ENCODE measurements around the gene ARRDC3. TPM values are rescaled to one million over a fixed set of nuclear protein-coding genes. Genes with fewer than 3 reads are reported as not detected.

The ARRDC3 gene
- total RNA-seq, 1 experiment from 2014 or later, result 32.0 TPM

DNA sequence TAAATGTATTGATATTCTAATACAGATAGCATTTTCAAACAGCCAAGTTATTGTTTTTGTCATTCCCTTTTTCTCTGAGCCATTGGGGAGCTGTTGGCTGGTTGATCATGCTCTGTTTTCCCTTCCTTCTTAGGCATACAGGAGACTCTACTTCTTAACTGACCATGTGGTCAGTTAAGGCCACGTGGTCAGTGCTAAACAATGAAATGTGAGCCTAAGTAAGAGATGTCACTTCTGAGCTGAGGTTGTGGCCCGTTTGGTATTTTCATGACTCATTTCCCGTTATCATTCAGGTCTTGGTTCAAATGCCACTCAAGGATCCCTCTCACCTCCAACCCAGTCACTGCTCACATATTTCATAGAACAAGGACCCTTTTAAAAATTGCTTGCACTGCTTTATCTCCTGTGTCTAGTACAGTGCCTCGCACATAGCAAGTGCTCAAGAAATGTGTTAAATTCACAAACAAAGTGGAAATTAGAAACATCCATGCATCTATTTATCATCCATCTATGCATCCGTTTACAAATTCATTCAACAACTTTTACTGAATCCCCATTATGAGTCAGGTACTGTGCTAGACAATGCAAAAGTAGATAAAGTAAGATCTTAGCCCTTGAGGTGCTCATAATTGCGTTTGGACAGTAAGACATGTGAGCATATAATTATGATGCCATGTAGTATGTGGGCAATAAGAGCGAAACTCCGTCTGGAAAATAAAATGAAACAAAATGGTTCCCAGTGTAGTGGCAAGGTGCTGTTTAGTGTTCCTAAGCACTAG lies 50.7 kb downstream of the ARRDC3 start:
- peak; percentile 55 to 93 for DNase-seq
- no peaks in the 10 kb centered on the region for H3K36me3 ChIP-seq (ENCODE audit: low read depth)
- H3K27me3 ChIP-seq (ENCODE audit: insufficient read depth, low read depth), result no peaks in the 10 kb centered on the region
- POLR2A ChIA-PET (ENCODE audit: unreplicated experiment), result interaction anchor here (0.6 to 1.4 kb wide), 4 partner anchors 18 to 48 kb away, joined by 6 to 9 read pairs (median 7); no protein-coding TSS in a partner anchor
- H3K79me2 ChIP-seq (ENCODE audit: low read depth), result no peaks in the 10 kb centered on the region
- H3K27ac ChIP-seq, result peak overlapping the region; percentile 59
- CTCF ChIA-PET, result interaction anchor here (0.9 kb wide), 1 partner anchor 36 kb away, joined by 4 read pairs; no protein-coding TSS in a partner anchor
- TF ChIP-seq, protein P1, sequence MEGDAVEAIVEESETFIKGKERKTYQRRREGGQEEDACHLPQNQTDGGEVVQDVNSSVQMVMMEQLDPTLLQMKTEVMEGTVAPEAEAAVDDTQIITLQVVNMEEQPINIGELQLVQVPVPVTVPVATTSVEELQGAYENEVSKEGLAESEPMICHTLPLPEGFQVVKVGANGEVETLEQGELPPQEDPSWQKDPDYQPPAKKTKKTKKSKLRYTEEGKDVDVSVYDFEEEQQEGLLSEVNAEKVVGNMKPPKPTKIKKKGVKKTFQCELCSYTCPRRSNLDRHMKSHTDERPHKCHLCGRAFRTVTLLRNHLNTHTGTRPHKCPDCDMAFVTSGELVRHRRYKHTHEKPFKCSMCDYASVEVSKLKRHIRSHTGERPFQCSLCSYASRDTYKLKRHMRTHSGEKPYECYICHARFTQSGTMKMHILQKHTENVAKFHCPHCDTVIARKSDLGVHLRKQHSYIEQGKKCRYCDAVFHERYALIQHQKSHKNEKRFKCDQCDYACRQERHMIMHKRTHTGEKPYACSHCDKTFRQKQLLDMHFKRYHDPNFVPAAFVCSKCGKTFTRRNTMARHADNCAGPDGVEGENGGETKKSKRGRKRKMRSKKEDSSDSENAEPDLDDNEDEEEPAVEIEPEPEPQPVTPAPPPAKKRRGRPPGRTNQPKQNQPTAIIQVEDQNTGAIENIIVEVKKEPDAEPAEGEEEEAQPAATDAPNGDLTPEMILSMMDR (conservative IDR thresholded peaks at IDR 0.05), result no peak
- no peak for TF ChIP-seq EZH2 (IDR thresholded peaks at IDR 0.05; ENCODE audit: low read depth)
- H3F3A ChIP-seq (ENCODE audit: insufficient read depth, low read depth), result peaks cover 20% of the 10 kb centered on the region
- no TSS peak for BruUV-seq (replicated peaks)
- H3K4me3 ChIP-seq, result no peak overlapping the region
- H3K4me2 ChIP-seq, result peak overlapping the region; percentile 20
- peak overlapping the region; percentile 44; the same call in 1 of the 2 replicates for H2AFZ ChIP-seq
- intact Hi-C loops (cut with micrococcal nuclease; ENCODE audit: unreplicated experiment), result loop anchor here (1.0 to 2.0 kb wide), 3 partner anchors 14 to 48 kb away; no protein-coding TSS in a partner anchor
- no peaks in the 10 kb centered on the region for H3K9me3 ChIP-seq (ENCODE audit: insufficient read depth, low read depth)
- H3K4me1 ChIP-seq (replicated peaks; ENCODE audit: insufficient read depth), result peaks cover 27% of the 10 kb centered on the region
- no peaks in the 10 kb centered on the region for H4K20me1 ChIP-seq (ENCODE audit: insufficient read depth)
- no peaks in the 10 kb centered on the region for H3K9me2 ChIP-seq (ENCODE audit: insufficient read depth)

DNA sequence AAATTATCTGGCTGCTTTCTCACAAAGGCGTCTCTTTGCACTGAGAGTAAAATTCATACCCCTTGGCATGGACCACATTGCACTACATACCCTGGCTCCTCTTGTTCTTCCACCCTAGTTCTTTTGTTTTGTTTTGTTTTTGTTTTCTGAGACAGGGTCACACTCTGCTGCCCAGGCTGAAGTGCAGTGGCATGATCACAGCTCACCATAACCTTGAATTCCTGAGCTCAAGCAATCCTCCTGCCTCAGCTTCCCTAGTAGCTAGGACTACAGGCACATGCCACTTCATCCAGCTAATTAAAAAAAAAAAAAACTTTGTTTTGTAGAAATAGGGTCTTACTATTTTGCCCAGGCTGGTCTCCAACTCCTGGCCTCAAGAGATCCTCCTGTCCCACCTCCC lies 51.4 kb downstream of the ARRDC3 start:
- H3K79me2 ChIP-seq (ENCODE audit: low read depth), result no peaks in the 10 kb centered on the region
- TF ChIP-seq, protein P1 (conservative IDR thresholded peaks at IDR 0.05), result no peak
- TF ChIP-seq EZH2 (IDR thresholded peaks at IDR 0.05; ENCODE audit: low read depth), result no peak
- no peaks in the 10 kb centered on the region for H3K36me3 ChIP-seq (ENCODE audit: low read depth)
- peaks cover 20% of the 10 kb centered on the region for H3F3A ChIP-seq (ENCODE audit: insufficient read depth, low read depth)
- no peaks in the 10 kb centered on the region for H3K9me3 ChIP-seq (ENCODE audit: insufficient read depth, low read depth)
- no peak for DNase-seq
- POLR2A ChIA-PET (ENCODE audit: unreplicated experiment), result interaction anchor here (0.6 to 1.4 kb wide), 2 partner anchors 17 to 35 kb away, joined by 7 to 9 read pairs; no protein-coding TSS in a partner anchor
- no peak overlapping the region for H3K4me3 ChIP-seq
- H3K27me3 ChIP-seq (ENCODE audit: insufficient read depth, low read depth), result no peaks in the 10 kb centered on the region
- H3K4me1 ChIP-seq (replicated peaks; ENCODE audit: insufficient read depth), result peaks cover 27% of the 10 kb centered on the region
- CTCF ChIA-PET, result interaction anchor here (0.9 kb wide), 1 partner anchor 35 kb away, joined by 4 read pairs; no protein-coding TSS in a partner anchor
- TSS peak; percentile 69 for BruUV-seq (replicated peaks)
- intact Hi-C loops (cut with micrococcal nuclease; ENCODE audit: unreplicated experiment), result loop anchor here (1.0 to 2.0 kb wide), 3 partner anchors 15 to 49 kb away; no protein-coding TSS in a partner anchor
- peak overlapping the region; percentile 20 for H3K4me2 ChIP-seq
- H3K9me2 ChIP-seq (ENCODE audit: insufficient read depth), result no peaks in the 10 kb centered on the region
- H2AFZ ChIP-seq, result peak overlapping the region; percentile 44; the same call in 1 of the 2 replicates
- peak overlapping the region; percentile 59 for H3K27ac ChIP-seq
- H4K20me1 ChIP-seq (ENCODE audit: insufficient read depth), result no peaks in the 10 kb centered on the region

DNA sequence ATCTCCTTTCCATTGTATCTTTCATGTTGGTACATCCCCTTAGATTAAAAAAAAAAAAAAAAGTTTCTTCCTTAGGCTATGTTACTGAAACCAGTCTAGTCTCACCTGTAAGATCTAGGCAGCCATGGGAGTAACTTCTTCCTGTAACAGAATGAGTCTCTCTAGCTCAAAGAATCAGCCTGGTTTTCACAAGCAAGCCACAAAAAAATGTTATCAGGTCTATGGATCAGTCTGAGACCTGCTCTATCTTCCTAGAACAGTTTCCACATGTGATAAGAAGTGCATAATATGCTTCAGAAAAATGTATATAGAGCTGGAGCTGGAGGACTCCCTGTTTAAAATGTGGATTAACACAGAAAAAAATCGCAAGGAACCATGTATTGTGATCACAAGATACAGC lies 53.8 kb downstream of the ARRDC3 start:
- no peak overlapping the region for H3K4me2 ChIP-seq
- intact Hi-C loops (cut with micrococcal nuclease; ENCODE audit: unreplicated experiment), result no loop called here
- BruUV-seq (replicated peaks), result no TSS peak
- ChIA-PET CTCF (no interaction called here), POLR2A (ENCODE audit: unreplicated experiment) (interaction anchor here (0.6 to 0.7 kb wide), 3 partner anchors 35 to 53 kb away, joined by 3 to 14 read pairs (median 5); no protein-coding TSS in a partner anchor)
- H3K27me3 ChIP-seq (ENCODE audit: insufficient read depth, low read depth), result no peaks in the 10 kb centered on the region
- H3K27ac ChIP-seq, result 0 out of 2 replicates have a peak overlapping the region, but pooled peaks have one; percentile 13
- no peaks in the 10 kb centered on the region for H3K9me2 ChIP-seq (ENCODE audit: insufficient read depth)
- H3K9me3 ChIP-seq (ENCODE audit: insufficient read depth, low read depth), result no peaks in the 10 kb centered on the region
- no peak overlapping the region for H3K4me3 ChIP-seq
- H3K36me3 ChIP-seq (ENCODE audit: low read depth), result no peaks in the 10 kb centered on the region
- no peak overlapping the region for H2AFZ ChIP-seq
- H3K79me2 ChIP-seq (ENCODE audit: low read depth), result no peaks in the 10 kb centered on the region
- peaks cover 20% of the 10 kb centered on the region for H3F3A ChIP-seq (ENCODE audit: insufficient read depth, low read depth)
- H3K4me1 ChIP-seq (replicated peaks; ENCODE audit: insufficient read depth), result peaks cover 27% of the 10 kb centered on the region
- TF ChIP-seq, protein P1 (conservative IDR thresholded peaks at IDR 0.05), result no peak
- TF ChIP-seq EZH2 (IDR thresholded peaks at IDR 0.05; ENCODE audit: low read depth), result no peak
- DNase-seq, result no peak
- no peaks in the 10 kb centered on the region for H4K20me1 ChIP-seq (ENCODE audit: insufficient read depth)
